Measurements from ENCODE around the gene LPAR2.
"Not testable (repeated sequence)": the region's sequence is repeated elsewhere in the genome, so short reads cannot be mapped to it uniquely, and the experiment has no call there.

The LPAR2 gene

DNA sequence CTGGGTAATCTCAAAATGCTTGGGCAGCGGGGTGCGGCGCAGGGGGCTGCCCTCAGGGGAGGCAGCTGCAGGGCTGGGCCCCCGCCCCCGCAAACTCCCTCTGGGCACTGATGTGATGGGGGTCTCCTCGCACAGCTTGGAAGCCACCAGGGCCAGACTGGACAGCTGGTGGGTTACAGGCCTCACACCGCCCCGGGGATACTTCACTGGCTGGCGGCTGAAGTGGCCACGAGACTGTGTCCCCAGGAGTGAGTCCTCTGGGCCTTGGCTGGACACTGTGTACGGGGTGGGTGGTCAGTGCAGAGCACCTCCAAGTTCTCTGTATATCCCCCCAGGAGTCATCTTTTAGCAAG lies 2.0 kb upstream of the LPAR2 start:
- no peak for DNase-seq

DNA sequence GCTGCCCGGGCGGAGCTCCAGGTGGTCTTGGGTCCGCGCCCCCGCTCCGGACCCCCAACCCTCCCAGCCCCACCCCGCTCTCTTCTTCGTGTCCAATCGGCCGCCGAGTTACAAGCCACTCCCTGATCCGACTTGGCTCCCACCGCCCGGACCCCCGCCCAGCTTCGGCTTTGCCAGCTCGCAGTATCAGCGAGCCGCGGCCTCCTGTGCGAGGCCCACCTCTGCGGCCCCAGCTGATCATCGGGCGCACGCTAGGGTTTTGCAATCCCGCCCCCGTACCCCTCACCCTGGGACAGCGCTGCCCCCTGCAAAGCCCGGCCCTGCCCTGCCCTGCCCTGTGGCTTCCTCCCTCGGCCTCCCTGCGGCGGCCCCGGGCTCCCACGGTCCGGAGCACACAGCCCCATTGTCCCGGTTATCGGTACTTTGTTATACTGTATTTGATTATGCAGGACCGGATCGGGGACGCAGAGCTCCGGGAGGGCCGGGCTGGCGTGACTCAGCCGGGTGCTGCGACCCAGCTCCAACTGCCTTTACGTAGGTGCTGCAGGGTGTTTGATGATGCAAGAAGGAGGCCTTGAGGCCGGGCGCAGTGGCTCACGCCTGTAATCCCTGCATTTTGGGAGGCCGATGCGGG lies 598 bp upstream of the LPAR2 start:
- peak; percentile 29 to 36 for DNase-seq

DNA sequence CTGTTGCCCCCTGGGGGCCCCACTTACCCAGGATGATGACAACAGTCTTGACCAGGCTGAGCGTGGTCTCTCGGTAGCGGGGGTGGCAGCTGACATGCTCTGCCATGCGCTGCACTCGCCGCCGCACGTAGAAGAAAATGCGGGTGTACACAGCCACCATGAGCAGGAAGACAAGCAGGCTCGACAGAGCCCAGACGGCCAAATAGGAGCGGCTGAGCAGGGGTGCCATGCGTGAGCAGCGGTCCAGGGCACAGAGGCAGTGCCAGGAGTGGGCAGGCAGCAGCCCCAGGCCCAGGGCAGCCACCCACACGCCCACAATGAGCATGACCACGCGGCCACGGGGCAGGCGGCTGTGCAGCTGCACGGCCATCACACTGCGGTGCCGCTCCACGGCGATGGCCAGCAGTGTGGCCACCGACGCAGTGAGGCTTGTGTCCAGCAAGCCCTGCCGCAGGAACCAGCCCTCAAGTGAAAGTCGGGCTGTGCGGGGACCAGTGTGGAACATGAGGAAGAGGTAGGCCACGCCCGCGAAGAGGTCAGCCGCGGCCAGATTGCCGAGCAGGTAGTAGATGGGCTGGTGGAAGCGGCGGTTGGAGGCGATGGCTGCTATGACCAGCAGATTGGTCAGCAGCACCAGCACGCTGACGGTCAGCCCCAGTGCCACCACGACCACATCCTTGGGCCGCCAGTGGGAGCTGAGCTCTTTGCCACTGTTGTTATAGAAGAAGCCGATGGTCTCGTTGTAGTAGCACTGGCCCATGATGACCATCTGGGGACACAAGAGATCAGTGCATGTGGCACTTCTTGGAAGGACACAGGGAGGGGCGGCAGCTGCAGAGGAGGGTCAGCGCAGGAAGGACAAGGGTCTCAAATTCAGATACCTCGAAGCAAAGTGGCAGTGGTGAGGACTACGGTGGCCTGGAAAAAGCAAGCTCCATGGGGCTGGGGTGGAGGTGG lies 1.2 kb downstream of the LPAR2 start:
- no peak for DNase-seq

DNA sequence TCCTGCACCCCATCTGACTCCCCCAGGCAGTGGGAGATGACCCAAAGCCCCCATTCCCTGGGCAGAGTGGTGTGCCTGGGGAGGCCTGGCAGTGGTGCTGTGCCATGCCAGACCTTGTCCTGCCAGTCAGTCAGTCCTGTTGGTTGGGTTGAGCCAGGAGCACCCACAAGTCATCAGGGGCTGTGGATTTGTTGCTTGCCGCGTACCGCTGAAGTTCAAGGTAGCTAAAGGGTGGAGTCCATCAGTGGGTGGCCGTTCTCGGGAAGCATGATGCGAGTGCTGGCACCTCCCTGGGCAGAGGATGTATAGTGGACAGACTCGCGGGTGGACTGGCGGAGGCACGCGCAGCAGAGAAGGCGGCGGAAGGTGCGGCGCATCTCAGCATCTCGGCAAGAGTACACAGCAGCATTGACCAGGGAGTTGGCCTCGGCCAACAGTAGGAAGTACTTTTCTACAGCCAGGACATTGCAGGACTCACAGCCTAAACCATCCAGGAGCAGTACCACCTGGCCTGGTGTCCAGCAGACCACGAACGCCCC lies 3.9 kb downstream of the LPAR2 start:
- DNase-seq: no peak

DNA sequence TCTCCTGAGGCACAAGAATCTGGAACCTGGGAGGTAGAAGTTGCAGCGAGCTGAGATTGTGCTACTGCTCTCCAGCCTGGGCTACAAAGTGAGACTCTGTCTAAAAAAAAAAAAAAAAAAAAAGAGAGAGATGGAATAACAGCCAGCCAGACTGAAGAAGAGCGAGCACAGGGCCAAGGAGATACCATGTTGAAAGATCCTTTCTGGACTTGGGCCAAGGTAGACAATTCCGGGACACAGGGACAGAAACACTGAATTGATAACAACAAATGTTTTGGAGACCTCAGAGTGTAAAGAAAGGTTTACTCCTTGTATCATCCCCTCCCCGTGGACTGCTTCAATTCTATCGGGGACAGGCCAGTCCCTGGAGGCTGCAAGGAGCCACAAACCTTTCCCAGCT lies 4.6 kb downstream of the LPAR2 start:
- DNase-seq: no peak

DNA sequence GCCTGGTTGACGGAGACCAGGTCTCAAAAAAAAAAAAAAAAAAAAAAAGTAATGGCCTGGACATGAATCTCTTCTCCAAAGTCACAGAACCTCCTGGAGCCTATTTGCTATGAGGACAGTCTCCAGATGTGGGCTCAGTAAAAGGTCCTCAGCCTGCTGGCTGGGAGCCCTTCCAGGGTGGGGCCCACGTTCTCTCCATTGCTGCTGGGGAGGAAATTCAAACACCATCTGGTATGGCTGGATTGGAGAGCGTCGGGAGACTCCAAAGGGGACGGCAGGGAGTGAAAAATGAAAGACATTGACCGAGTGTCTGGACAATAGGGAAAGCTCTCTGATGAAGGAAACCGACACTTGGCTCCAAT lies 8.2 kb downstream of the LPAR2 start:
- no peak for DNase-seq

DNA sequence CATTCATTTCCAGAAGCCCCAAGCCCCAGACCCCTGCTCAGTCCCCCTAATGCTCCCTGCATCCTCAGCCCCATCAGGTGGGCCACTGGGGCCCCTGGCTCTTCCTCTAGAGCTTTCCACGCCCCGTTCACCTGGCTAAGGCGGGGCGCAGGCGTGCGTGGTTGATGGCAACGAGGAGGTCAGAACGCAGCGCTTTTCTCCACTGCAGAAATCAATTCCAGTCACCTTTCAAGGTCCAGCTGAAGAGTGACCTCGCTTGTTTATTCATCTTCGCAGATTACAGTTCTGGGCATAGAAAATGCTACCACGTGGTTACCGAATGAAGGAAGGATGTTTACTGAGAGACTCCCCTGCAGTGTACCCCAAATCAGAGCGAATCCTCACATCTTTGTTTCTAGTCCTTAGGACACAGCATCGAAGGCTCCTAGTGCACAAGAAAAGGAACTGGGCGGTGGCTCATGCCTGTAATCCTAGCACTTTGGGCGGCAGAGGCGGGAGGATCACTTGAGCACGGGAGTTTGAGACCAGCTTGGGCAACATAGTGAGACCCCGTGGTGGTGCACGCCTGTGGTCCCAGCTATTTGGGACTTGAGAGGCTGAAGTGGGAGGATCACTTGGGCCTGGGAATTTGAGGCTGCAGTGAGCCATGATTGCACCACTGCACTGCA lies 8.7 kb downstream of the LPAR2 start:
- no peak for DNase-seq

DNA sequence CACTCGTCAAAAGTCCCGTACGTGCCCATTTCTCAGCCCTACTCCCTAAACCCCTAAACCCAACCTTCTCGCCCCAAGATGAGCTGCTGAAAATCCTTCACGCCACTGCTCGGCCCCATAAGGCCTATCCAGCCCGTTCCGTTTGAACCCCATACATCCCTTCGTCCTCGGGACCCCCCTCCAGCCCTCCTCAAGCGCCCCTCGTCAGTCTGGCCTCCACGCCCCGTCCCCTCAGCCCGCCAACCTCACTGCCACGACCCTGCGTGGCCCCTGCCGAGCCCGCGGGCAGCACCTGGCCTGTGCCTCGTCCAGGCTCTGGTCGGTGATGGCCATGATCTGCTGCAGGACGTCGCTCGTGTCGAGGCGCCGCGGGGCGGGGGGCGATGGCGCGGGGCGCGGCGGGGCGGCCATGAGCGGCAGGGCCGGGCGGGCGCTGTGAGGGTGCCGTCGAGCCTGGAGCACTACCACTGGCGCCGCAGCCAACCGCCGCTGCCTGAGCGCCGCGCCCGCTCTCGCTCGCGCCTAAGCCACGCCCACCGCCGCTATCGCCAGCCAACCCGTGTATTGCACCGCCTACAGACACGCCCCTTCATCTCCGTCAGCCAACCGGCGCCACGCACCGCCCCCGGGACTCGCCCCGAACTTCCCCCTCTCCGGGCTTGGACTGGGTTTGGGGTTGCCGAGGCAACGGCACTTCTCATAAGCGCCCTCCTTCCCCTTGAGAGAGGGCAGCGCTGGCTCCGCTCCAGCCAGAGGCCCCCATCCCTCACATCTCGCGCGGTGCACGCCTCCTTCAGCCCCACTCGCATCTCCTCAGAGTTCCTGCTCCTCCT lies 9.6 kb downstream of the LPAR2 start, which contains the start of gene PBX4:
Gene PBX4 (minus strand): TSS at position 469 of the 833 bp plus-strand sequence. CDS start 58 bp downstream, at position 411.
- DNase-seq: peak; percentile 99

DNA sequence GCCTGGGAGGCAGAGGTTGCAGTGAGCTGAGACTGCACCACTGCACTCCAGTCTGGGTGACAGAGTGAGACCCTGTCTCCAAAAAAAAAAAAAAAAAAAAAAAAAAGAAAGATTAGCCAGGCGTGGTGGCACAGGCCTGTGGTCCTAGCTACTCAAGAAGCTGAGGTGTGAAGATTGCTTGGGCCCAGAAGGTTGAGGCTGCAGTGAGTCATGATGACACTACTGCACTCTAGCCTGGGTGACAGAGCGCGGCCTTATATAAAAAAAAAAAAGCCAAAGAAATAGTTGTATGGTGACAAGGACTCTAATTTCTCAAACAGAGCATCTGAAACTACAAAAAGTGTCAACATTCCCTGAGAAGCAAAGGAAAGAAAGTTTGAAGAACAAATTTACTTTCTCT lies 12.9 kb downstream of the LPAR2 start:
- peak; percentile 55 to 70 for DNase-seq

DNA sequence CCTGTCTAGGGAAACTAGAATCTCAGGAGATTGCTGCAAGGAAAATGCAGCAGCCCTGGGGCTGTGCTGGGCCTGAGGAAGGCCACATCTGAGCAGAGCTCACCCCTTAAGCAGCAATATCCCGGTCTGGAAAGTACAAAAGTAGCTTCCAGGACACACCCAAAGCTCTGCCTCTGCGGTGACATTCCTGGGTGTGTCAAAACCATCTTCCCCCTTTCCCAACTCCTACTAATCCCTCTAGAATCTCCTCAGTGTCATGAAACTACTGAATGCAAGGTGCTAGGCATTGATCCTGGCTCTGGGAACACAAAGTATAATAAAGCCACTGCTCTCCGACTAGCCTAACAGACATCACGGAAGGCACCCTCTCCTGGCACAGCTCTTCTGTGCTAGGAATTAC lies 14.5 kb downstream of the LPAR2 start:
- no peak for DNase-seq

DNA sequence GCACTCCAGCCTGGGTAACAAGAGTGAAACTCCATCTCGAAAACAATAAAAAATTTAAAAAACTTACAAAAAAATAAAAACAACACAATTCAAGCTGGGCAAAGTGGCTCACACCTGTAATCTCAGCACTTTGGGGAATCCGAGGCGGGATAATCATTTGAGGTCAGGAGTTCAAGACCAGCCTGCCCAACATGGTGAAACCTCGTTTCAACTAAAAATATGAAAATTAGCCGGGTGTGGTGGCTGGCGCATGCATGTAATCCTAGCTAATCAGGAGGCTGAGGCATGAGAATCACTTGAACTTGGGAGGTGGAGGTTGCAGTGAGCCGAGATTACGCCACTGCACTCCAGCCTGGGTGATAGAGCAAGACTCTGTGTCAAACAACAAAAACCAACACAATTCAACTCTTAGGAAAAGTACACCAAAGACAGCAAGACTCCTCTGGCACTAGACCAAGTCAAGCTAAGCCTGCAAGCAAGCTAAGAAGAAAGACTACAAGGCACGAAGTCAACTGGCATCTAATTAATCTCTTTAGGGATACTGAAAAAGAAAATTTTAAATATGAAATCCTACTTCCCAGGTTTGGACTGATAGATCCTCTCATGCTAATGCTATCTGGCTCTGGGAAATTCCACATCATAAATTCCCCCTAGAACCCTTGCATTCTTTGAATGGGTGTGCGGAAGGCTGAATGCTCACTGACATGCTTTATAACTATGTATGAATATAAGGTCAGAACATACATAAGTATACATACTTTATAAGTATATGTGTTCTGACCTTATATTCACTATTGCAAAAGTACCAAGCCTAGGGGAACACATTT lies 17.4 kb downstream of the LPAR2 start:
- DNase-seq: no peak

DNA sequence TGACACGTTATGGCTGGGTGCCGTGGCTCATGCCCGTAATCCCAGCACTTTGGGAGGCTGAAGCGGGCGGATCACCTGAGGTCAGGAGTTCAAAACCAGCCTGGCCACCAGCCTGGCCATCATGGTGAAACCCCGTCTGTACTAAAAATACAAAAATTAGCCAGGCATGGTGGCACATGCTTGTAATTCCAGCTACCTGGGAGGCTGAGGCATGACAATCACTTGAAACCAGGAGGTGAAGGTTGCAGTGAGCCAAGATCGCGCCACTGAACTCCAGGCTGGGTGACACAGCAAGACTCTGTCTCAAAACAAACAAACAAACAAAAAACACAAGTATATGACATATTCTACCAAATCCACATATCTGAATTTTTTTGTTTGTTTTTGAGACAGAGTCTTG lies 21.3 kb downstream of the LPAR2 start:
- DNase-seq: not testable (repeated sequence)

DNA sequence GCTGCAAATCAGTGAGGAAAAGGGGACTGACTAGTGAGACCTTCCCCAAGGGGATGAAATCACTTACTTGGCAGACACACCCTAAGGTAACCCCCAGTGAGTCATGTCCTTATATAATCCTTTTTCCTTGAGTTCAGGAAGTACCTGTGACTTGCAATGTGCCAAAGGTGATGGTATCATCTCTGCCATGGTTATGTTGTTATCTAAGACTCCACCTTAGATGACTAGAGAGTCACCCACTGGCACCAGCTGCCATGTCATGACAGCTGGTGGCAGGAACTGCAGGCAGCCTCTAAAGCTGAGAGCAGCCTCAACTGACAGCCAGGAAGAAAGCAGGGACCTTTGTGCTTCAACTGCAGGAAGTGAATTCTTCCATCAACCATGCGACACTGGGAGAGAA lies 22.0 kb downstream of the LPAR2 start:
- peak; percentile 38 to 79 for DNase-seq

DNA sequence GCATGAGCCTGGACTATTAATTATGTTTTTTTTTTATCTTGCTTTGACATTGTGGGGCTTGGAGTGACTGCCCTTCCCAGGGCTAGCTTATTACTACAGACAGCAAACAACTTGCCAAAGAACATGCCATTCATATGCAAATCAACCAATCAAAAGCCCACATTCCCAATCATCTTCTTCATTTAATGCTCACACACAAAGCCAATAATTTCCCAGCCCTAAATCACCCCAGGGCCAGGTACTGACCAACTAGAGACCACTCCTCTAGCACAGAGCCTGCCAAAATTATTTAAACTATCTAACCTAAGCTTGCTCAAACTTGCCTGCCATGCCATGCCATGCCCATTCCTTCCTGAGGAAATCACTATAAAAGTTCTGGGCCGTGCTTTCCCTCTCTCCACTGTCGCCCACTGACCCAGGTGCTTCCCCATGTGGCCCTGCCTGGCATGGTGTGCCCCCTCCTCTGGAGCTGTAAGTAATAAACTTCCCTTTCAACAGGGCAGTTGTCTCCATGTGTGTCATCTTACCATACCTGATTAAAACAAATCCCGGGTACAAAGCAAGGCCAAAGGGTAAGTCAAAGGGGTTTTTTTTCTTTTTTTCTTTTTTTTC lies 25.2 kb downstream of the LPAR2 start:
- DNase-seq: no peak

DNA sequence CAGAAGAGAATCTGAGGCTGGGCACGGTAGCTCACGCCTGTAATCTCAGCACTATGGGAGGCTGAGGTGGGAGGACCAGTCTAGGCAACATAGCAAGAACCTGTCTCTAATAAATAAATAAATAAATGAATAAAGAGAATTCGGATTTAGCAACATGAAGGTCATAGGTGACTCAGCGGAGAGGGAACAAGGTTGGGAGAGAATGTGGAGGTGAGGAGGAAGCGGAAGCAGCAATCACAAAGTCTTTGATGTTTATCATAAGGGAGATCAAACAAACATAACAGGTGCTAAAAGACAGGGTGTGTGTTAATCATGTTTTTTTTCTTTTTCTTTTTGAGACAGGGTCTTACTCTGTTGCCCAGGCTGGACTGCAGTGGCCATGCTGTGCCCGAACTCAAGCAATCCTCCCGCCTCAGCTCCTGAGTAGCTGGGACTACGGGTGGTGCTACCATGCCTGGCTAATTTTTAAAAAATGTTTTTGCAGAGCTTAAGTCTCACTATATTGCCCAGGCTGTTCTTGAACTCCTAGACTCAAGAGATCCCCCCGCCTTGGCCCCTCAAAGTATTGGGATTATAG lies 25.8 kb downstream of the LPAR2 start:
- peak; percentile 24 to 72 for DNase-seq

DNA sequence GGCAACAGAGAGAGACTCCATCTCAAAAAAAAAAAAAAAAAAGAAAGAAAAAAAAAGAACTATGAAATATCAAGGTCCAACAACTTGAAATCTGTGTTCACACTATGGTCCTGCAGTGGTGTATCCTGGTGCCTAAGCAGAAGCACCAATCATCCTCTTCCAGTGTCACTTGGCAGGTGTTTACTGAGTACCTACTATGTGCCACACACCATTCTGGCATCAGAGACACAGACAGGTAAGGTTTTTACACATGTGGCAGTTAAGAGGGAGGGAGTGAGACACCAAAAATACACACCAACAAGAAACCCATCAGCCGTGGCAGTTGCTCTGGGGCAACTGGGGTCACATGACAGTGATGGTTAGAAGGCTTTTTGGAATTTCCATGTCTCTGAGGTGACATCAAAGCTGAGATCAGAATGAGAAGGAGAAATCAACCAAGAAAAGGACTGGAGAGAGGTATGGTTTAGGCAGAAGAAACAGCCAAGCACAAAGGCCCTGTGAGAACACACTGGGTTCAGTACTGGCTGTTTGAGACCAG lies 27.2 kb downstream of the LPAR2 start:
- DNase-seq: peak in 1 of 2 donors; percentile 48

DNA sequence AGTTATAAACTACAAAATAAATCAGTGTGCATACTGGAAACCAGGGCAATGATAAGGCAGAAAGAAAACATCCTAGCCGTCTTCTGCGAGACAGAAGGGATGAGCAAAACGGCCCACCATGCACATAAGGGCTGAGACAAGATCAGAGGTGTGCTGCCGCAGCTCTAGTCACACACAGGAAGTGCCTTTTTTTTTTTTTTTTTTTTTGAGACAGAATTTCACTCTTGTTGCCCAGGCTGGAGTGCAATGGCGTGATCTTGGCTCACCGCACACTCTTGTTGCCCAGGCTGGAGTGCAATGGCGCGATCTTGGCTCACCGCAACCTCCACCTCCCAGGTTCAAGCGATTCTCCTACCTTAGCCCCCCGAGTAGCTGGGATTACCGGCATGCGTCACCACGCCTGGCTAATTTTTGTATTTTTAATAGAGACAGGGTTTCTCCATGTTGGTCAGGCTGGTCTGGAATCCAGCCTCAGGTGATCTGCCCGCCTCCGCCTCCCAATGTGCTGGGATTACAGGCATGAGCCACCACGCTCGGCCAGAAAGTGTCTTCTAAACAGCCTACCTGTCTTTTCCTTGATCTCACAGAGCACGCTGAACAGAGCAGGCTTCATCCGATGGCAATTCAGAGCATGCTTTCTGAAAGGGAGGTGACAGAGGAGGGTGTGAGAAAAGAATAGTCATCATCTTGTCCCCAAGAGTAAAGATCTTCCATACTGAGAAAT lies 29.1 kb downstream of the LPAR2 start:
- DNase-seq: peak; percentile 74 to 78

DNA sequence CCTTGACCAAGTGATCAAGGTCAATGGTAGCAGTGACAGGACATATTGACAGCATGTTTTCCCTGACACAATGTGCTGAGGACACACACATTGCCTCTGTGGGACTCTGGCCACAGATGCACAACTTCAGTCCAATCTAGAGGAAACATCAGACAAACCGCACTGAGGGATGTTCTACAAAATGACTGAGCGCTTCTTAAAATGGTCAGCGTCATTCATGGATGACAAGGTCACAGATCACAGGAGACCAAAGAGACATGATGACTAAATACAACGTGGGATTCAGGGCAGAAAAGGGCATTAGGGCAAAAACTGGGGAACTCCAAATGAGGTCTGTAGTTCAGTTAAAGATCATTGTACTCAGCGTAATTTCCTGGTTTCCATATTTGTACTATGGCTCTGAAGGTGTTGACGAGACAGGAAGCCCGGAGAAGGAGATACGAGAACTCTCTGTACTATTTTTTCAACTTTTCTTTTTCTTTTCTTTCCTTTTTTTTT lies 30.2 kb downstream of the LPAR2 start:
- peak; percentile 77 to 92 for DNase-seq

DNA sequence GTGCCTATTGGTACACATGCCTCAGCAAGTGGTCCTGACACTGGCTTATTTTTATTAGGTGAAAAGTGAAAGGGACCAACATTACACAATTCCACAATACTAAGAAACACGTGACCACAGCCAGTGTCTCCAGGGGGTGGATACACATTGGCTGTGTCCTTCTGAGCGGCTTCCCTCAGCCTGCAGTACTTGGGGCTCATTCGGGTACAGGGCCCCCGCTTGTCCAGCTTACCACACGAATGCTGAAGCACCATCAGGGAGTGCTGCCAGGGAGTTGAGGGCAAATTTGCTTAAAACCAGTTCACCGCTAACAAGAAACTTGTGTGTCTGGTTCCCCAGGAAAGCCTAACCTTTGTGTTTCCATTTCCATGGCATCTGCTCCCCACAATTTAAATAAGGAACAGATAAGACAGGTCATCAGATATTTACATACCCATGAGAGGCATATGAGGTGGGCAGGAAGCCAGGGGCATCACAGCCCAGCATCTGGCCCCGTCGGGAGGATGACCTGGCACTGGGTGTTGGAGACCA lies 32.8 kb downstream of the LPAR2 start:
- no peak for DNase-seq
